ENCODE measurements around the gene SMAD3.

The SMAD3 gene

GRCh38 chr15:67140078-67140833 lies 74.9 kb downstream of the SMAD3 start:
- H3K4me3 ChIP-seq (ENCODE audit: low read length), result no peak overlapping the region
- no peak for TF ChIP-seq ZNF274 (IDR thresholded peaks at IDR 0.05; ENCODE audit: low read depth, low read length)

- H3K4me3 ChIP-seq (ENCODE audit: low read length), result no peak overlapping the region
- no peak for TF ChIP-seq ZNF274 (IDR thresholded peaks at IDR 0.05; ENCODE audit: low read depth, low read length)
Measured at GRCh38 chr15:67142092-67142766, 76.8 kb downstream of the SMAD3 start.

GRCh38 chr15:67142767-67143100 lies 77.3 kb downstream of the SMAD3 start:
- H3K4me3 ChIP-seq (ENCODE audit: low read length), result no peak overlapping the region
- no peak for TF ChIP-seq ZNF274 (IDR thresholded peaks at IDR 0.05; ENCODE audit: low read depth, low read length)

GRCh38 chr15:67143646-67144045 lies 78.2 kb downstream of the SMAD3 start:
- TF ChIP-seq ZNF274 (IDR thresholded peaks at IDR 0.05; ENCODE audit: low read depth, low read length), result no peak
- no peak overlapping the region for H3K4me3 ChIP-seq (ENCODE audit: low read length)

- no peak for TF ChIP-seq ZNF274 (IDR thresholded peaks at IDR 0.05; ENCODE audit: low read depth, low read length)
- H3K4me3 ChIP-seq (ENCODE audit: low read length), result no peak overlapping the region
Measured at GRCh38 chr15:67144609-67145311, 79.4 kb downstream of the SMAD3 start.

- H3K4me3 ChIP-seq (ENCODE audit: low read length), result no peak overlapping the region
- TF ChIP-seq ZNF274 (IDR thresholded peaks at IDR 0.05; ENCODE audit: low read depth, low read length), result no peak
Measured at GRCh38 chr15:67145312-67145610, 79.9 kb downstream of the SMAD3 start.

GRCh38 chr15:67145710-67146109 lies 80.3 kb downstream of the SMAD3 start:
- no peak for TF ChIP-seq ZNF274 (IDR thresholded peaks at IDR 0.05; ENCODE audit: low read depth, low read length)
- no peak overlapping the region for H3K4me3 ChIP-seq (ENCODE audit: low read length)

GRCh38 chr15:67146234-67146633 lies 80.8 kb downstream of the SMAD3 start:
- no peak overlapping the region for H3K4me3 ChIP-seq (ENCODE audit: low read length)
- TF ChIP-seq ZNF274 (IDR thresholded peaks at IDR 0.05; ENCODE audit: low read depth, low read length), result no peak

GRCh38 chr15:67146875-67147381 lies 81.5 kb downstream of the SMAD3 start:
- no peak overlapping the region for H3K4me3 ChIP-seq (ENCODE audit: low read length)
- TF ChIP-seq ZNF274 (IDR thresholded peaks at IDR 0.05; ENCODE audit: low read depth, low read length), result no peak

GRCh38 chr15:67147396-67147949 lies 82.1 kb downstream of the SMAD3 start:
- no peak for TF ChIP-seq ZNF274 (IDR thresholded peaks at IDR 0.05; ENCODE audit: low read depth, low read length)
- H3K4me3 ChIP-seq (ENCODE audit: low read length), result no peak overlapping the region

GRCh38 chr15:67148196-67148701 lies 82.8 kb downstream of the SMAD3 start:
- TF ChIP-seq ZNF274 (IDR thresholded peaks at IDR 0.05; ENCODE audit: low read depth, low read length), result no peak
- no peak overlapping the region for H3K4me3 ChIP-seq (ENCODE audit: low read length)

GRCh38 chr15:67149068-67149772 lies 83.8 kb downstream of the SMAD3 start:
- no peak for TF ChIP-seq ZNF274 (IDR thresholded peaks at IDR 0.05; ENCODE audit: low read depth, low read length)
- no peak overlapping the region for H3K4me3 ChIP-seq (ENCODE audit: low read length)

- H3K4me3 ChIP-seq (ENCODE audit: low read length), result no peak overlapping the region
- no peak for TF ChIP-seq ZNF274 (IDR thresholded peaks at IDR 0.05; ENCODE audit: low read depth, low read length)
Measured at GRCh38 chr15:67149773-67150022, 84.3 kb downstream of the SMAD3 start.

All from GM08714 (cell line).